Measurements from ENCODE around the gene CARNS1. TPM values are rescaled to one million over a fixed set of nuclear protein-coding genes. Genes with fewer than 3 reads are reported as not detected.

CARNS1 gene
- total RNA-seq, 6 donors from 2014 or later = 0.49 to 4.2 (median 0.89) TPM

DNA sequence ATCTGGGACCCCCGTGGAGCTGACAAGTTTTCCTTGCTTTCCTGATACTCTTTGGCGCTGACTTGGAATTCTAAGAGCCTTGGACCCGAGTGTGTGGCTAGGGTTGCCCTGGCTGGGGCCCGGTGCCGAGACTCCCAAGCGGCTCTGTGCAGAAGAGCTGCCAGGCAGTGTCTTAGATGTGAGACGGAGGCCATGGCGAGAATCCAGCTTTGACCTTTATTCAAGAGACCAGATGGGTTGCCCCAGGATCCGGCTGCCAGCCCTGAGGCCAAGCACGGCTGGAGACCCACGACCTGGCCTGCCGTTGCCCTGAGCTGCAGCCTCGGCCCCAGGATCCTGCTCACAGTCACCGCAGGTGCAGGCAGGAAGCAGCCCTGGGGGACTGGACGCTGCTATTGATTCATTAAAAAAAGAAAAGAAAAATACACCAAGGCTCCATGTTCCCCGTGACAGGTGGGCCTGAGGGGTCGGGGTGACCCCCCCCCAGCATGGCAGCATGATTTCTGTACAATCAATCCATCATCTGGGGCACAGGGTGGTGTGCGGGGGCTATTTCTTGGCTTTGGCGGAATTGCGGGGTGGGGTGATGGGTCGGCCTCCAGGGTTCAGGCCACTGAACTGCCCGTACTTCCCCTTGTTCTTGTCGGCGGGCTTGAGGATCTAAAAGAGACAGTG, 17.4 kb upstream of the CARNS1 start:
- DNase-seq (peak in 1 of 2 donors; percentile 72), ATAC-seq (ENCODE audit: low FRiP score in 2 of 2) (no peak)
- Histone ChIP-seq H3K4me3 (no peak overlapping the region), H3K36me3 (peaks cover 14 to 59% (median 47%) of the 10 kb centered on the region in 4 donors), H3K4me1 (peaks cover 29 to 56% (median 33%) of the 10 kb centered on the region in 4 donors), H3K9me3 (no peaks in the 10 kb centered on the region), H3K27me3 (no peaks in the 10 kb centered on the region), H3K27ac (no peak overlapping the region)
- TF ChIP-seq, protein P1, sequence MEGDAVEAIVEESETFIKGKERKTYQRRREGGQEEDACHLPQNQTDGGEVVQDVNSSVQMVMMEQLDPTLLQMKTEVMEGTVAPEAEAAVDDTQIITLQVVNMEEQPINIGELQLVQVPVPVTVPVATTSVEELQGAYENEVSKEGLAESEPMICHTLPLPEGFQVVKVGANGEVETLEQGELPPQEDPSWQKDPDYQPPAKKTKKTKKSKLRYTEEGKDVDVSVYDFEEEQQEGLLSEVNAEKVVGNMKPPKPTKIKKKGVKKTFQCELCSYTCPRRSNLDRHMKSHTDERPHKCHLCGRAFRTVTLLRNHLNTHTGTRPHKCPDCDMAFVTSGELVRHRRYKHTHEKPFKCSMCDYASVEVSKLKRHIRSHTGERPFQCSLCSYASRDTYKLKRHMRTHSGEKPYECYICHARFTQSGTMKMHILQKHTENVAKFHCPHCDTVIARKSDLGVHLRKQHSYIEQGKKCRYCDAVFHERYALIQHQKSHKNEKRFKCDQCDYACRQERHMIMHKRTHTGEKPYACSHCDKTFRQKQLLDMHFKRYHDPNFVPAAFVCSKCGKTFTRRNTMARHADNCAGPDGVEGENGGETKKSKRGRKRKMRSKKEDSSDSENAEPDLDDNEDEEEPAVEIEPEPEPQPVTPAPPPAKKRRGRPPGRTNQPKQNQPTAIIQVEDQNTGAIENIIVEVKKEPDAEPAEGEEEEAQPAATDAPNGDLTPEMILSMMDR (IDR thresholded peaks at IDR 0.05) = no peak
- TF ChIP-seq POLR2A (IDR thresholded peaks at IDR 0.05) = no peak
- WGBS, 2 donors = 90 to 91% methylated on average over 10 to 23 of the region's 24 CpGs

DNA sequence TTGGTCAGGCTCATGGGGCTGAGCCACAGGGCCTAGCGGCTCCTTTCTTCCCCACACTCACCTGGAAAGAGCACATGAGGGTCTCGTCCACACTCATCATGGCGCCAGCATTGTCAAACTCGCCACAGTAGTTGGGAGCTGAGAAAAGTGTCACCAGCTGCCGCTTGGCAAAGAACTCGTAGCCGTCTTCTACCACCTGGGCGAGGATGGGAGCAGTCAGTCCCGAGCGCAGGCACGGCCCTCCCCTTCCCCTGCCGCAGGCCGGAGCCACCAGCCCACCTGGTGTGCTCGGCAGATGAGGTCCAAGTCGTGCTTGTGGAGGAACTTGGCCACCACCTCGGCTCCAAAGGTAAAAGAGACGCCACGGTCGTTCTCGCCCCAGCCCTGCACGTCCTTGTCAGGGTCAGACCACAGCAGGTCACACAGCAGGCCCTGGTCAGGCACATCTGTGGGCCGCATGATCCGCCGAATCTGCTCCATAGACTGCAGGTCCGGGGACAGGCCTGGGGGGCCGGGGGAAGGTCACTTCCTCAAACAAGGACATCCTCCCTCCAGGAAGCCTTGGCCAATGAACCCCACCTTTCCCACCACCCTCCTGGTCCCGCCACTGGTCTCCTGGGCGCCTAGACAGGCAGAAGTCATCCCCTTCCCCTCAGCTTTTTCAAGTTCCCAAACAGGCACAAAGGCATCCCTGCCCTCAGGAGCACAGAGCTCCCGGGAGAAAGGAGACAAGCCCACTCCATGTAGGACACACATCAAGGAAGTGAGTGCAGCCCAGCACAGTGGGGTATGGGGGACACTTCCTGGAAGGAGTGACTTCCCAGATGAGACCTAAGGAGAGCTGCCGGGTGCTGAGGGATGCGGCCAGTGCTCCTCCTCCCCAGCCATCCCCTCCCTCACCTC, 16.6 kb upstream of the CARNS1 start:
- DNase-seq = peak in 1 of 2 donors; percentile 73
- H3K9me3 ChIP-seq = no peaks in the 10 kb centered on the region
- H3K36me3 ChIP-seq = peaks cover 14 to 59% (median 44%) of the 10 kb centered on the region in 4 donors
- no peak for ATAC-seq (ENCODE audit: low FRiP score in 2 of 2)
- 87 to 89% methylated on average over 3 to 31 of the region's 31 CpGs for WGBS, 2 donors
- peaks cover 34 to 58% (median 39%) of the 10 kb centered on the region in 4 donors for H3K4me1 ChIP-seq
- peak overlapping the region in 1 of 4 donors; percentile 28 for H3K27ac ChIP-seq
- H3K27me3 ChIP-seq = no peaks in the 10 kb centered on the region
- TF ChIP-seq POLR2AphosphoS5 (IDR thresholded peaks at IDR 0.05) = no peak
- TF ChIP-seq EP300 (IDR thresholded peaks at IDR 0.05) = no peak
- TF ChIP-seq, protein P1 (IDR thresholded peaks at IDR 0.05) = no peak
- no peak for TF ChIP-seq POLR2A (IDR thresholded peaks at IDR 0.05)
- no peak overlapping the region for H3K4me3 ChIP-seq

DNA sequence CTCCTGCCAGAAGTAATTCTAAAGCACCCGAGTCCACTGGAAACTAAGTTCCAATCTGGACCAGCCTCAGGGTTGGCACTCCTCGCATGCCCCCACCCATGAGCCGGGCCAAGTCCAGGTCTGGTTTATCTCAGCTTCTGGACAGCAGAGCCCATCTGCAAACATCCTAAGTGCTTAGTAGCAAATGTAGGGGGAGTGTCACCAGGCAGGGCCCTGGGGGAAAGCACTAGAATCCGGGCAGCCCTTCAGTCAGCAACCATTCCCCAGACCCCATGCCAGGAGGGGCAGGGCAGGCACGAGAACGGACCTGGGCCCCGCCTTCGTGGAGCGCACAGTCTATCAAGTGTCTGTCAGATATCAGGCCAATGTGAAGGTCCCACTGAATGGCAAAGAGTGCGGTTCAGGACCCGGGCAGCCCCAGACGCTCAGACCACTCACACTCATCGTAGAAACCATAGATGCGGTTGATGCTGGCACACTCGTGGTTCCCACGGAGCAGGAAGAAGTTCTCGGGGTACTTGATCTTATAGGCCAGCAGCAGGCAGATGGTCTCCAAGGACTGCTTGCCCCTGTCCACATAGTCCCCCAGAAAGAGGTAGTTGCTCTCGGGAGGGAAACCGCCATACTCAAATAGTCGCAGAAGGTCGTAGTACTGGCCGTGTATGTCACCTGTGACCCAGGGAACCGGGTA, 15.1 kb upstream of the CARNS1 start:
- ATAC-seq (ENCODE audit: low FRiP score in 2 of 2) (no peak), DNase-seq (peak in 1 of 2 donors; percentile 58)
- Histone ChIP-seq H3K27me3 (no peaks in the 10 kb centered on the region), H3K27ac (peak overlapping the region; percentile 92 to 96 (median 94)), H3K4me3 (peak overlapping the region; percentile 81 to 95 (median 84)), H3K36me3 (peaks cover 14 to 52% (median 43%) of the 10 kb centered on the region in 4 donors), H3K9me3 (no peaks in the 10 kb centered on the region), H3K4me1 (peaks cover 34 to 70% (median 39%) of the 10 kb centered on the region in 4 donors)
- WGBS, 2 donors = 24 to 42% methylated on average over 14 to 21 of the region's 23 CpGs
- TF ChIP-seq POLR2AphosphoS5 (IDR thresholded peaks at IDR 0.05) = no peak
- TF ChIP-seq, protein P1 (IDR thresholded peaks at IDR 0.05) = no peak
- TF ChIP-seq POLR2A (IDR thresholded peaks at IDR 0.05) = no peak
- no peak for TF ChIP-seq EP300 (IDR thresholded peaks at IDR 0.05)

DNA sequence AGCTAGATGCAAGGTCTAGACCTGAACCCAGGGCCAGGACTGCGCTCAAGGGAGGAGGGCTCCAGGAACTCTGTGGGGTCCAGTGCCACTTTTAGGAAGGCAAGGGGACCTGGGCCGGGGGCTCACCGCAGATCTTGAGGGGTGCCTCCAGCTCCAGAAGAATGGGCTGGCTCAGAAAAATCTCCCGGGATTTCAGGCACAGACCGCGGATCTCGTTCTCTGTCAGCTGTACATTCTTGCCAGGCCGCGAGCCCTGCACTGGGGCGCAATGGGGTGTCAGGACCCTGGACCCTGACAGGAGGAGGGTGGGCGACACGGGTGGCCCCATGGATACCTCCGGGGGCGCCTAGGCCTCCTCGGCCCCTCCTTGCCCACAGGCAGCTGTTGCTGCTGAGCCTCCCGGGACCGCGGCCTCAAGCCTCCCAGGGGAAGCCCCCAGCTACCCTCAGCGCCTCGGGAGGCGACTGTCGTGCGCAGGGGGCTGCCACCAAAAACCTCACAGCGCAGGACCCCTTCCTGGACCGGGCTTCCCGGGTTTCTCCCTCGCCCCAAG, 14.5 kb upstream of the CARNS1 start:
- peaks cover 34 to 70% (median 39%) of the 10 kb centered on the region in 4 donors for H3K4me1 ChIP-seq
- H3K36me3 ChIP-seq = peaks cover 14 to 46% (median 38%) of the 10 kb centered on the region in 4 donors
- H3K4me3 ChIP-seq = peak overlapping the region; percentile 81 to 95 (median 84)
- ATAC-seq (ENCODE audit: low FRiP score in 2 of 2) = no peak
- TF ChIP-seq POLR2AphosphoS5 (IDR thresholded peaks at IDR 0.05) (no peak), POLR2A (IDR thresholded peaks at IDR 0.05) (peak in 1 of 4 donors; percentile 28)
- TF ChIP-seq, protein P1 (IDR thresholded peaks at IDR 0.05) = no peak
- WGBS, 2 donors = 0 to 3% methylated on average over 3 to 25 of the region's 27 CpGs
- H3K27me3 ChIP-seq = no peaks in the 10 kb centered on the region
- peak overlapping the region; percentile 92 to 96 (median 94) for H3K27ac ChIP-seq
- DNase-seq = no peak
- no peaks in the 10 kb centered on the region for H3K9me3 ChIP-seq

Data from upper lobe of left lung (tissue), 6 donors.